HG02973 (cell line): ENCODE results near the gene VASP.

Experiments used
- ATAC-seq: cut with Tn5 transposase; IDR thresholded peaks from one replicate; pipeline ENCODE4 v1.9.1; 2021; ENCODE audit warnings: moderate library complexity; ENCODE audit not compliant: unreplicated experiment

Gene VASP

DNA sequence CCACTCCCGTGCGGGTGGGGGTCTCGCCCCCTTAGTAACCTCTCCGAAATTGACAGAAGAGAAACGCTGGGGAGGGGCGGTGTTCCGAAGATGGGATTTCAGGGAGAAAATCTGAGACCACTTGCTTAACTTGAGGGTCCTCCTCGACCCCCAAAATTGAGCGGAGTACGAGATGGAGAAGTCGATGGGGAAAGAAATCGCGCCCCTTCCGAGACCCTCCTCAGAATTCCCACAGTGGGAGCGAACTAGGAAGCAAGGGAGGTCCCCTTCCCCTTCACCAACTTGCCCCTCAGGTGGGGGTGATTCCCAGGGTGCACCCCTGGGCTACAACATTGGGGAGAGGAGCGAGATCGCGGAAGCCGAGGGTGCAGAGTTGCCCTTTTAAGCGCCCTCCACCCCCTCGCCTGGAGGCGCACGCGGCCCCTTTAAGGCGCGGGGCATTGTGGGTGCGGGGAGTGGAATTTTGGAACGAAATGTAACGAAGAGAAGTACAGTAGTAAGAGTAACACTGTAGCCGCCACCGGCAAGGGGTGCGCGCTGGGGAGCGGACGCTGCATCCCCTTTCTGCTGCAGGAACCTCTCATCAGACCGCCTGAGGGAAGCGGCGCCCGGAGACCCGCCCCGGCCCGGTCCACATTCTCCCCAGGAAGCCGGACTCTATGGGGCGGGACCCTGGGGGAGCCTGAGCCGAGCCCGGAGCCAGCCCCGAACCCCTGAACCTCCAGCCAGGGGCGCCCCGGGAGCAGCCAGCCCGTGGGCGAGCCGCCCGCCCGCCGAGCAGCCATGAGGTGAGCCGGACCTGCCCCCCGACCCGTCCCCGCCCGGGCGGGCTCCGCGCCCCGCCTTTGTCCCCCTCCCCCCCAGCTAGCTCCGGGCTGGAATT lies at the start of gene VASP:
VASP (plus strand) TSS at position 491 of the 883 bp plus-strand sequence; CDS start at position 784, 293 bp downstream.
- peak; percentile 55 for ATAC-seq

- ATAC-seq: no peak
Observed at GRCh38 chr19:45457776-45458175, 49.5 kb upstream of the VASP start.

- ATAC-seq: no peak
Observed at GRCh38 chr19:45460807-45461347, 46.4 kb upstream of the VASP start.

DNA sequence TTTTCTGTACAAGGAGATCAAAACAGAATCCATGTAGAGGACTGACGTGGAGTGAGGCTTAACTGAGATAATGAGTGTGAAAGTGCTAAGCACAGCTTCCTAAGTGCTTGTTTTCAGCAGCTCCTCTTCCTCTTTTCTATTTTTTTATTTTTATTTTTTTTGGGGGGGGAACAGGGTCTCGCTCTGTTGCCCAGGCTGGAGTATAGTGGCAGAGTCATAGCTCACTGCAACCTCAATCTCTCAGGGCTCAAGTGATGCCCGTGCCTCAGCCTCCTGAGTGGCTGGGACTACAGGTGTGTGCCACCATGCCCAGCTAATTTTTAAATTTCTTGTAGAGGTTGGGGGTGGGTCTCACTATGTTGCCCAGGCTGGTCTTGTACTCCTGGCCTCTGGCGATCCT lies 45.1 kb upstream of the VASP start:
- no peak for ATAC-seq

GRCh38 chr19:45463241-45463640 lies 44.0 kb upstream of the VASP start:
- ATAC-seq: no peak

- no peak for ATAC-seq
Observed at GRCh38 chr19:45464274-45464673, 43.0 kb upstream of the VASP start.

DNA sequence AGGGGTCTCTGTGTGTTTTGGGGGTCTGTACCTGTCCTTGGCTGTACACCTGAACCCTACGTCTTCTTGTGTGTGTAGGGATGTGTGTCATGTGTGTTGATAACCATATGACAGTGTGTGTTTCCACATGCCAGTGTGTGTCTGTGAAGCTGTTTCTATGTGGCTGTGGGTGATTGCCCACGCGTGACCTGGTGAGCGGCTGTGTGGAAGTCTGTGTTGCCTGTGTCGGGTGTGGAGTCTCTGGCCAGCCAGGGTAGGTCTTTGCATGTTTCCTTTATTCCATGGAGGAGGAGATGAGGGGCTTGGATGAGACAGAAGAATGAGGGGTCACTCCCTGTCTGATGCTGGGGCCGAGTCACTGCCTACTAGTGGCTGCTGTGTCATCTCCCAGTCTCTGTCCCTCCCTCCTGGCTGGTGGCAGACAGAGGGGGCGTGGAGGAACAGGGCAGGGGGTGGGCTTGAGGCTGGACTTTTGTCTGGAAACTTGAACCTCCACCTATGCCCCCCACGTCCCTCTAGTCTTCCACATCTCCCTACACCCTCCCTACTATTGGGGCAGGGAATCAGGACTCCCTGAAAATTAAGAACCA lies 42.3 kb upstream of the VASP start:
- no peak for ATAC-seq

DNA sequence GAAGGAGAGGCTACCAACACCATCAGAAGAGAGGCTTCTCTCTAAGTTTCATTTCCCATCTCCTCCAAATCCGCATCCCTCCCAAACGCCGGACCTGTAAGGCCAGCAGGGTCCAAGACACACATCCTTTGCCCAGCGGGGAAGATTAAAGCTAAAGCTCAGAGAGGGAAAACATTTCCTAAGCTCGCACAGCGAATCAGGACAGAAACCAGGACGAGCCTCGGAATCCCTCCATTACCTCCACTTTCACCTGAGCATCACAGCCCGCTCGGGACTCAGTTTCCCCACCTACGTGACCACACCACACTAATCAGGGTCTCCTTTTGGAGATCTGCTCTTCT lies 40.2 kb upstream of the VASP start:
- ATAC-seq: no peak

DNA sequence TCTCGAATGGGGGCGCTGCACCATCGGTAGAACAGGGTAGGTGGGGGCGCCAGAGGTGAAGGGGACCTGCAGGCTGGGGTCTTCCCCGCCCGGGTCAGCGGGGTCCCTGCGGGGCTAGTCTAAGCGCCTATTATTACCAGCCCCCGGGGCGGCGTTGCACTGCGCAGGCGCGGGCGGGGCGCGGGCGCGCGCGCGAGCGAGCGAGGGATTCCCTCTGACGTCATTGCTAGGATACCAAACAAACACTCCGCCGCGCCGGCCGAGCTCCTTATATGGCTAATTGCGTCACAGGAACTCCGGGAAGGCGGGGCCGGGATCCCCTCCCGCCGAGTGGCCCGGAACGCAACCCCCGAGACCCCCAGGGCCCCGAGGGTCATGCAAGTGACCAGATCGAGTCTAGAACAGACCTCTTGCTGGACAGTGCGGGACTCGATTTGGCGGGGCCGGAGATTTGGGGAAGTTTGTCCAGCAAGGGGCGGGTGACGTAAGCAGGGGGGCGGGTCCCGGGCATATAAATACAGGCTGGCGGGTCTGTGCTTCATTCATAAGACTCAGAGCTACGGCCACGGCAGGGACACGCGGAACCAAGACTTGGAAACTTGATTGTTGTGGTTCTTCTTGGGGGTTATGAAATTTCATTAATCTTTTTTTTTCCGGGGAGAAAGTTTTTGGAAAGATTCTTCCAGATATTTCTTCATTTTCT lies 39.7 kb upstream of the VASP start, which contains the start of gene FOSB:
FOSB (plus strand) TSS at position 541 of the 703 bp plus-strand sequence. CDS start 591 bp downstream, outside the sequence.
- peak; percentile 40 for ATAC-seq

GRCh38 chr19:45468159-45468651 lies 39.1 kb upstream of the VASP start:
- ATAC-seq: no peak

- peak; percentile 28 for ATAC-seq
Observed at GRCh38 chr19:45468803-45469131, 38.5 kb upstream of the VASP start.

DNA sequence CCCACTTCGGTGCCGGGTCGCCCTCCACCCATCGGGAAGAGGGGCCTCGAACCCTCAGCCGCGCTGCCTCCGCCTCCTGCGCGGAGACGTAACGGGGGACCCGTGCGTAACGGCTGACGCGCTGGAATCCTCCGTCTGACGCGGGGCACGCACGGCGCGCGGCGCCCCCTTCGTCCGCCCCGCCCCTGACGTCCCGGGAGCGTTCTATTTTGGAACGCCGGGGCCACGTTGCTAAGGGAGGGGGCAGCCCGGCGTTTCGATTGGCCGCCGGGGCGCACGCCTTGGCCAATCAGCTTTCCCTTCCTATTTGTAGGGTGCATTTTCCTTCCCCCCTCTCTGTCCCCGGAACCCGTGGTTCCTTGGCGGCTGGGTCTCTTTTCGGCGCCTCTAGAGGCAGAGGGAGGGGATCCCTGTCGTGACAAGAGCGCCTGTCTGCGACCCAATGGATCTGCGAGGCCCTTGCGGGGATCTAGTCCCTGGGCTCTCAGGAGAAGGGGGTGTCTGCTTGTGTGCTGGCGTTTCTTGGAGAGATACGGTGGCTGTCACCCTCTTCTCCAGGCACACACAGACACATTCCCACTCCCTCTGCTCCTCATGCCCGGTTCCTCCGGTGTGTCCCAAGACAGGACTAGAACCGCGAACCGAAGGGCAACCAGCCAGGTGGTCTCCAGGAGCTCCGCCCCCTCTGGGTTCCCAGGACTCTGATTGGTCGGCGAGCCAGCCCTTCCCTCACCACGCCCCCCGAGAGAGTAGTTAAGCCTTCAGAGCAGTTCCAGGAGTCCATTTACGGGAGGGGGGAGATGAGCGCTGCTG lies 37.9 kb upstream of the VASP start:
- ATAC-seq: peak; percentile 50

DNA sequence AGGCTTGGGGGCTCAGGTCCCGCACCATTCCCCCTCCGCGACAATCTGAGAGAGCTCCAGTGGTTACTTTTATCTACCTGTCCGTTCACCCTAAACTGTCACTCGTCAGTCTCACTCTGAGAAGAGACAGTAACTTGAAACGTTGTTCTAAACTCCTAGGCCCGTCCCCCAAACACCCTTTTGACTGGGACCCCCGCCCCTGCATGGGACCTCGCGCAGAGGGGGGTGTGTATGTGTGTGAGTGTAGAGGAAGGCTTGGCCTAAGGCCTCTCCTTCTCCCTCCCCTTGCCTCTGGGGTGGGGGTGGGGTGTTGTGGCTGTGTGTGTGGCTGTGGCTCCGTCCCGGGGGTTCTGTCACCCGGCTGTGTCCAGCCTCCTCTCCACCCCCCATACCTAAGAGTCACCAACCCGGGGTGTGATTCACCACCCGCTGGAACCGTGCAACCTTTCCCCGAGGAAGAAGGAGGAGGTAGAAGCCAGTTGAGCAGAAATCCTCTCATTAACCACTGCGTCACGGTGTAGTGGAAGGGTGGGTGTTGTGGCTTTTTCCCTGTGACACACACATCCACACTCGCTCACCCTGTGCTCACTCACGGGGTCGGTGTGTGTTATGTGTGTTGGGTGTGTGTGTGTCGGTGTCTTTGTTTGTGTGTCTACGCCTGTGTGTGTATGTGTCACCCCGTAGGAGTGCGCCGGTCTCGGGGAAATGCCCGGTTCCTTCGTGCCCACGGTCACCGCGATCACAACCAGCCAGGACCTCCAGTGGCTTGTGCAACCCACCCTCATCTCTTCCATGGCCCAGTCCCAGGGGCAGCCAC lies 37.1 kb upstream of the VASP start:
- no peak for ATAC-seq

DNA sequence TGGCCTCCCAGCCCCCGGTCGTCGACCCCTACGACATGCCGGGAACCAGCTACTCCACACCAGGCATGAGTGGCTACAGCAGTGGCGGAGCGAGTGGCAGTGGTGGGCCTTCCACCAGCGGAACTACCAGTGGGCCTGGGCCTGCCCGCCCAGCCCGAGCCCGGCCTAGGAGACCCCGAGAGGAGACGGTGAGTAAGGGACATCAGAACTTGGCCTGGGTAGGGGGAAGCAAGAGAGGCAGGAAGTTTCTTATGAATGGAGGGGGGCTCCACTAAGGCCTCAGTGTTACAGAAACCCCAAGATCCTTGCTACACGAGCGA lies 36.6 kb upstream of the VASP start:
- no peak for ATAC-seq

GRCh38 chr19:45471111-45471930 lies 36.0 kb upstream of the VASP start:
- no peak for ATAC-seq

- no peak for ATAC-seq
Observed at GRCh38 chr19:45471931-45472562, 35.2 kb upstream of the VASP start.

DNA sequence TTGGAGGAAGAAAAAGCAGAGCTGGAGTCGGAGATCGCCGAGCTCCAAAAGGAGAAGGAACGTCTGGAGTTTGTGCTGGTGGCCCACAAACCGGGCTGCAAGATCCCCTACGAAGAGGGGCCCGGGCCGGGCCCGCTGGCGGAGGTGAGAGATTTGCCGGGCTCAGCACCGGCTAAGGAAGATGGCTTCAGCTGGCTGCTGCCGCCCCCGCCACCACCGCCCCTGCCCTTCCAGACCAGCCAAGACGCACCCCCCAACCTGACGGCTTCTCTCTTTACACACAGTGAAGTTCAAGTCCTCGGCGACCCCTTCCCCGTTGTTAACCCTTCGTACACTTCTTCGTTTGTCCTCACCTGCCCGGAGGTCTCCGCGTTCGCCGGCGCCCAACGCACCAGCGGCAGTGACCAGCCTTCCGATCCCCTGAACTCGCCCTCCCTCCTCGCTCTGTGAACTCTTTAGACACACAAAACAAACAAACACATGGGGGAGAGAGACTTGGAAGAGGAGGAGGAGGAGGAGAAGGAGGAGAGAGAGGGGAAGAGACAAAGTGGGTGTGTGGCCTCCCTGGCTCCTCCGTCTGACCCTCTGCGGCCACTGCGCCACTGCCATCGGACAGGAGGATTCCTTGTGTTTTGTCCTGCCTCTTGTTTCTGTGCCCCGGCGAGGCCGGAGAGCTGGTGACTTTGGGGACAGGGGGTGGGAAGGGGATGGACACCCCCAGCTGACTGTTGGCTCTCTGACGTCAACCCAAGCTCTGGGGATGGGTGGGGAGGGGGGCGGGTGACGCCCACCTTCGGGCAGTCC lies 34.5 kb upstream of the VASP start:
- ATAC-seq: no peak

- no peak for ATAC-seq
Observed at GRCh38 chr19:45473367-45473681, 34.0 kb upstream of the VASP start.
